Neuronal stem cell (in vitro differentiated cells): ENCODE measurements around the gene RNF187. TPM values are rescaled to one million over a fixed set of nuclear protein-coding genes. Genes with fewer than 3 reads are reported as not detected.
A peak's percentile ranks its signal among the peaks of the same experiment; 100 is the strongest.

Source experiments
- DNase-seq: peaks from one replicate; pipeline ENCODE4 v3.0.0-alpha.2; 2013; ENCODE audit warnings: low spot score
- H2AFZ ChIP-seq: one replicate; pipeline ENCODE4 v1.6.1; 2013; ENCODE audit warnings: mild to moderate bottlenecking, low read length, inconsistent platforms
- H2AK5ac ChIP-seq: 2 replicates; pipeline ENCODE4 v1.6.1; 2013; ENCODE audit warnings: low read depth, mild to moderate bottlenecking, inconsistent platforms, low read length, moderate library complexity, mixed read lengths
- H2BK120ac ChIP-seq: 2 replicates; pipeline ENCODE4 v1.6.1; 2013; ENCODE audit warnings: low read depth, mild to moderate bottlenecking, inconsistent platforms, low read length, moderate library complexity, mixed read lengths
- H2BK12ac ChIP-seq: one replicate; pipeline ENCODE4 v1.6.1; 2013; ENCODE audit warnings: low read length, inconsistent platforms
- H2BK15ac ChIP-seq: 2 replicates; pipeline ENCODE4 v1.6.1; 2013; ENCODE audit warnings: mild to moderate bottlenecking, low read length, inconsistent platforms, mixed read lengths
- H2BK5ac ChIP-seq: one replicate; pipeline ENCODE4 v1.6.1; 2013; ENCODE audit warnings: inconsistent platforms, mild to moderate bottlenecking, low read length, moderate library complexity
- H3K14ac ChIP-seq: one replicate; pipeline ENCODE4 v1.6.1; 2013; ENCODE audit warnings: low read length, inconsistent platforms
- H3K18ac ChIP-seq: 2 replicates; pipeline ENCODE4 v1.6.1; 2013; ENCODE audit warnings: low read length, inconsistent platforms
- H3K23ac ChIP-seq: 2 replicates; pipeline ENCODE4 v1.6.1; 2013; ENCODE audit warnings: low read depth, mild to moderate bottlenecking, mixed read lengths, low read length, inconsistent platforms; ENCODE audit not compliant: poor library complexity
- H3K27ac ChIP-seq: replicated peaks from 3 replicates; pipeline ENCODE4 v1.5.1; 2013; ENCODE audit warnings: low read length, inconsistent platforms
- H3K27me3 ChIP-seq, 3 experiments: 2 replicates each; pipeline ENCODE4 v1.6.1; 2013; ENCODE audit warnings: low read length in 3 of 3, mild to moderate bottlenecking in 2 of 3, inconsistent platforms in 1 of 3, low read depth in 1 of 3, mixed read lengths in 1 of 3, moderate library complexity in 1 of 3; ENCODE audit not compliant: control insufficient read depth in 3 of 3, insufficient read depth in 3 of 3
- H3K36me3 ChIP-seq, 2 donors: replicated peaks in 1 of 2; 2 replicates each; pipeline ENCODE4 v1.6.1; 2013; ENCODE audit warnings: low read length in 2 of 2; ENCODE audit not compliant: control insufficient read depth in 2 of 2, insufficient read depth in 2 of 2
- H3K4ac ChIP-seq: 2 replicates; pipeline ENCODE4 v1.6.1; 2013; ENCODE audit warnings: inconsistent platforms, mild to moderate bottlenecking, low read length, moderate library complexity
- H3K4me1 ChIP-seq, 2 donors: 1 replicate in 1 of 2; 2 replicates in 1 of 2; pipeline ENCODE4 v1.6.1; 2013; ENCODE audit warnings: low read length in 2 of 2, low read depth in 1 of 2; ENCODE audit not compliant: control insufficient read depth in 2 of 2, insufficient read depth in 1 of 2
- H3K4me2 ChIP-seq: one replicate; pipeline ENCODE4 v1.6.1; 2013; ENCODE audit warnings: mild to moderate bottlenecking, low read length, inconsistent platforms; ENCODE audit not compliant: insufficient read depth, poor library complexity, severe bottlenecking
- H3K4me3 ChIP-seq, 2 donors: 2 replicates each; pipeline ENCODE4 v1.5.1; 2013; ENCODE audit warnings: low read length in 2 of 2, mild to moderate bottlenecking in 2 of 2, inconsistent platforms in 1 of 2, moderate library complexity in 1 of 2
- H3K79me1 ChIP-seq: one replicate; pipeline ENCODE4 v1.6.1; 2013; ENCODE audit warnings: low read depth, mild to moderate bottlenecking, inconsistent platforms, low read length, moderate library complexity
- H3K9ac ChIP-seq: one replicate; pipeline ENCODE4 v1.6.1; 2013; ENCODE audit warnings: mild to moderate bottlenecking, low read depth, low read length, inconsistent platforms; ENCODE audit not compliant: poor library complexity
- H3K9me3 ChIP-seq, 2 donors: replicated peaks in 1 of 2; 2 replicates each; pipeline versions ENCODE3 to v1.6.1; 2013; ENCODE audit warnings: low read length in 2 of 2, mild to moderate bottlenecking in 2 of 2, inconsistent platforms in 1 of 2, low read depth in 1 of 2, mixed read lengths in 1 of 2, moderate library complexity in 1 of 2; ENCODE audit not compliant: control insufficient read depth in 2 of 2, insufficient read depth in 1 of 2
- H4K8ac ChIP-seq: one replicate; pipeline ENCODE4 v1.6.1; 2013; ENCODE audit warnings: low read depth, mild to moderate bottlenecking, inconsistent platforms, low read length, moderate library complexity
- H4K91ac ChIP-seq: one replicate; pipeline ENCODE4 v1.6.1; 2013; ENCODE audit warnings: low read length, low read depth, mild to moderate bottlenecking, inconsistent platforms; ENCODE audit not compliant: poor library complexity
- WGBS, 2 donors: extraction: QIAGEN DNeasy Blood & Tissue Kit; methylation state at CpG; one replicate each; pipeline ENCODE4 v1.1.7; 2013; ENCODE audit warnings: missing lambda C conversion rate in 2 of 2, mixed read lengths in 1 of 2; ENCODE audit not compliant: insufficient read length in 2 of 2, insufficient replicate concordance in 1 of 2; ENCODE audit errors: extremely low coverage in 2 of 2; 5-methylcytosine and 5-hydroxymethylcytosine counted together
- polyA plus RNA-seq, 2 experiments: library from polyadenylated mRNA; stranded (reverse); fragments of 200-250 nt; gene quantifications; one replicate each; pipeline ENCODE4 v1.2.3, GENCODE V29; 2013

The RNF187 gene
- 35.9 TPM for polyA plus RNA-seq (2013, experiment 1 of 2)
- 35.7 TPM for polyA plus RNA-seq (2013, experiment 2 of 2)

- H3K4ac ChIP-seq = peak within 1 kb of the TSS; percentile 93
- H3K9me3 ChIP-seq = no peaks in the 10 kb centered on the region
- no peak within 1 kb of the TSS for H2BK120ac ChIP-seq
- no peak within 1 kb of the TSS for H2BK12ac ChIP-seq
- peaks cover 5 to 8% of the 10 kb centered on the region in 2 donors for H3K4me1 ChIP-seq
- peak within 1 kb of the TSS; percentile 74 for H2AK5ac ChIP-seq
- H2BK5ac ChIP-seq = peak within 1 kb of the TSS; percentile 91
- peak within 1 kb of the TSS; percentile 97 for H3K23ac ChIP-seq
- peak within 1 kb of the TSS; percentile 98 for H2AFZ ChIP-seq
- H3K14ac ChIP-seq = peak within 1 kb of the TSS; percentile 97
- no peak within 1 kb of the TSS for H4K91ac ChIP-seq
- no peak for DNase-seq
- peak within 1 kb of the TSS; percentile 99 for H3K9ac ChIP-seq
- peaks cover 12 to 35% of the 10 kb centered on the region in 2 donors for H3K36me3 ChIP-seq
- WGBS, 2 donors = no CpG with 5 or more reads among the region's 113 CpGs
- peak within 1 kb of the TSS; percentile 95 to 98 for H3K4me3 ChIP-seq
- peaks cover 4% of the 10 kb centered on the region for H3K79me1 ChIP-seq
- H3K27me3 ChIP-seq = no peaks in the 10 kb centered on the region
- H2BK15ac ChIP-seq = peak within 1 kb of the TSS; percentile 74
- H3K18ac ChIP-seq = peak within 1 kb of the TSS; percentile 96
- peak within 1 kb of the TSS; percentile 91 for H3K4me2 ChIP-seq
- peak within 1 kb of the TSS; percentile 96 for H3K27ac ChIP-seq
- peak within 1 kb of the TSS; percentile 97 for H4K8ac ChIP-seq
Measured at GRCh38 chr1:228487336-228488124, at the start of gene RNF187. RNF187 (plus strand) TSS chr1:228487382.

- Histone ChIP-seq H2AK5ac (no peak overlapping the region), H4K91ac (no peak overlapping the region), H3K14ac (no peak overlapping the region), H3K79me1 (no peaks in the 10 kb centered on the region), H3K4me3 (no peak overlapping the region), H2AFZ (no peak overlapping the region), H3K27me3 (peaks cover 0 to 7% (median 0%) of the 10 kb centered on the region in 3 experiments), H2BK12ac (no peak overlapping the region), H2BK5ac (no peak overlapping the region), H3K9me3 (no peaks in the 10 kb centered on the region), H3K23ac (no peak overlapping the region), H2BK120ac (no peak overlapping the region), H3K27ac (no peak overlapping the region), H4K8ac (no peak overlapping the region), H3K36me3 (no peaks in the 10 kb centered on the region), H3K4me2 (no peak overlapping the region), H3K9ac (no peak overlapping the region), H3K4me1 (peaks cover 0 to 2% of the 10 kb centered on the region in 2 donors), H3K4ac (no peak overlapping the region), H2BK15ac (no peak overlapping the region), H3K18ac (no peak overlapping the region)
- DNase-seq = no peak
- WGBS, 2 donors = no CpG with 5 or more reads among the region's 7 CpGs
Measured at GRCh38 chr1:228437424-228437962, 49.7 kb upstream of the RNF187 start.

DNA sequence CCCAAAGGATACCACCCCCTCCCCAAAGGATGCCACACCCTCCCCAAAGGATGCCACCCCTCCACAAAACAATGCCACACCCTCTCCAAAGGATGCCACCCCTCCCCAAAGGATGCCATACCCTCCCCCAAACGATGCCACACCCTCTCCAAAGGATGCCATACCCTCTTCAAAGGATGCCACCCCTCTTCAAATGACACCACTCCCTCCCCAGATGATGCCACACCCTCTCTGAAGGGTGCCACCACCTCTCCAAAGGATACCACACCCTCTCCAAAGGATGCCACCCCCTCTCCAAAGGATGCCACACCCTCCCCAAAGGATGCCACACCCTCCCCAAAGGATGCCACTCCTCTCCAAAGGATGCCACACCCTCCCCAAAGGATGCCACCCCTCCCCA, 48.9 kb upstream of the RNF187 start:
- Histone ChIP-seq H4K8ac (no peak overlapping the region), H2BK120ac (no peak overlapping the region), H2BK15ac (no peak overlapping the region), H3K36me3 (no peaks in the 10 kb centered on the region), H3K27me3 (peaks cover 0 to 7% (median 0%) of the 10 kb centered on the region in 3 experiments), H3K4me3 (no peak overlapping the region), H2AK5ac (no peak overlapping the region), H3K4me1 (peaks cover 0 to 2% of the 10 kb centered on the region in 2 donors), H3K23ac (no peak overlapping the region), H2BK12ac (no peak overlapping the region), H3K9ac (no peak overlapping the region), H3K4ac (no peak overlapping the region), H4K91ac (no peak overlapping the region), H3K14ac (no peak overlapping the region), H2BK5ac (no peak overlapping the region), H3K4me2 (no peak overlapping the region), H3K79me1 (no peaks in the 10 kb centered on the region), H3K18ac (no peak overlapping the region), H2AFZ (no peak overlapping the region), H3K9me3 (no peaks in the 10 kb centered on the region), H3K27ac (no peak overlapping the region)
- DNase-seq = no peak
- whole genome bisulfite sequencing, 2 donors = no CpG with 5 or more reads among the region's 1 CpG

GRCh38 chr1:228440761-228441500, 46.3 kb upstream of the RNF187 start:
- Histone ChIP-seq H3K23ac (no peak overlapping the region), H3K27me3 (peaks cover 0 to 12% (median 7%) of the 10 kb centered on the region in 3 experiments), H3K79me1 (no peaks in the 10 kb centered on the region), H2BK15ac (no peak overlapping the region), H2BK120ac (no peak overlapping the region), H2AK5ac (no peak overlapping the region), H2BK12ac (no peak overlapping the region), H4K91ac (no peak overlapping the region), H3K36me3 (no peaks in the 10 kb centered on the region), H3K4ac (no peak overlapping the region), H3K18ac (no peak overlapping the region), H3K4me3 (no peak overlapping the region), H3K4me1 (peaks cover 0 to 1% of the 10 kb centered on the region in 2 donors), H3K27ac (no peak overlapping the region), H3K14ac (no peak overlapping the region), H2AFZ (no peak overlapping the region), H3K4me2 (no peak overlapping the region), H4K8ac (no peak overlapping the region), H3K9me3 (no peaks in the 10 kb centered on the region), H2BK5ac (no peak overlapping the region), H3K9ac (no peak overlapping the region)
- no peak for DNase-seq
- WGBS, 2 donors = no CpG with 5 or more reads among the region's 9 CpGs
